IPS DF 19.7 (cell line): ENCODE measurements around the gene OOEP.
"Not testable (repeated sequence)": the region's sequence is repeated elsewhere in the genome, so short reads cannot be mapped to it uniquely, and the experiment has no call there.

Source experiments
- DNase-seq: peaks from one replicate; pipeline ENCODE4 v3.0.0-alpha.2; 2013; ENCODE audit warnings: low read depth, low spot score

The OOEP gene

DNA sequence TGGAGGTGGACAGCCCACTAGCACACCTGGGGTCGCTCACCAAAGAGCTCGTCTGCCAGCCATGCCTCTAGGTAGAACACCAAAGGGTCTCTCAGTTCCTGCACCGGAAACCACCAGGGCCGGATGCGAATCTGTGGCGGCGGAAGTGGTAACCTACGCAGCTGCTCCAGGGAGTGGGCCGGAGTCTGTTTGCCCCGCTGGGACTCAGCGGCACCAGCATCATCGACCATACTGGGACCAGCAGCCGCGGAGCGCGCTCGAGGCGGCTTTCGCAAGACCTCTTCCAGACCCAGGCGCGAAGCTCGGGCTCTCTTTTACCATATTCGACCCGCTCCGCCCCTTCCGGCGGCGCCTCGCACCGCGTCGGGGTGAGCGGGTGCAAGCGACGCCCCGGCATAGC lies at the start of gene OOEP:
OOEP (minus strand) TSS at position 335 of the 400 bp plus-strand sequence; CDS start at position 230, 105 bp downstream.
- no peak for DNase-seq

DNA sequence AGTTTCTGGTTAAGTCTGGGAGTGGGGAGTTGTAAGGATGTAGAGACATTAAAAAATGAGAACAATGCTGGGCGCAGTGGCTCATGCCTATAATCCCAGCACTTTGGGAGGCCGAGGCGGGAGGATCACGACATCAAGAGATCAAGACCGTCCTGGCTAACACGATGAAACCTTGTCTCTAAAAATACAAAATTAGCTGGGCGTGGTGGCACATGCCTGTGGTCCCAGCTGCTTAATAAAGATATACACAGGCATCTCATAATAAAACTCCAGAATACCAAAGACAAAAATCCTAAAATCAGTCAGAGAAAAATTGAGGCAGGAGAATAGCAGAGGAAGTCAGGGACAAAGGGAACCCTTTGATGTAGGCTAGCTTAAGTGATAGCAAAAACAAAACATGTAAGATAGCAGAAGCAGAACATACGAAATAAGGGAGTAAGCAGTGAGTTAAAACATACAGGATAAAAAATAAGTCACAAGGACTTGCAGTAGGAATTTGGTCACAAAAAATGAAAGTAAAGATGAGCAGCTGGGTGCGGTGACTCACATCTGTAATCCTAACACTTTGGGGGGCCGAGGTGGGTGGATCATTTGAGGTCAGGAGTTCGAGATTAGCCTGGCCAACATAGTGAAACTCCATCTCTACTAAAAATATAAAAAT lies 48.5 kb upstream of the OOEP start:
- DNase-seq: no peak

DNA sequence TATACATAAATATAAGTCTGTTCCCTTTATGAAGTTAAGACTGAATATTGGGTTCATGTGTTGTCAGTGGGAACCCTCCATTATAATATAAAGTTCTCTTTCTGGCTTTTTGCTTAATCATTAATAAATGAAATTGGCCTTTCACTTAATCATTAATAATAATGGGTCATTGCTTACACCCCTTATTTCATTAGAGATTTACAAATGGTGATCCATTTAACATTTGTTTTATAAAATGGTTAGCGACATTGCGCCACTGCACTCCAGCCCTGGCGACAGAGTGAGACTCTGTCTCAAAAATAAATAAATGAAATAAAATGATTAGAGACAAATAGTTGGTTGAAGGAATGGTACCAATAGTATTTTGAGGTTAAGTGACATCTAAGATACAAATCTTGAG lies 43.4 kb upstream of the OOEP start:
- no peak for DNase-seq

DNA sequence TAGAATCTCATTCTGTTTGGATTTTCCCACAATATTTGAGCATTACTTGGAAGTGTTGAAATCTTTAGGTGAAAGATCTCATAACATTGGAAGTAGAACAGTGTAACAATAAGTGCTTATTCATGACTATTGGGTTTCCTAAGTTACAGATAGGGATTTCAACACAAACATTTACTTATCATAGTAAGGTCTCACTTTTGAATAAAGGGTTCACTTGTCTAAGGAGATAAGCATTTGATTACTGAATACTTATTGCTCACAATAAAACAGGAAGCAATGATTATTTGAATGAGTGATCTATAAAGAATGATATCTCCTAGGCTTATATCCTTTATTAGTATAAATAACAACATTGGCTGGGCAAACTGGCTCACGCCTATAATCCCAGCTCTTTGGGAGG lies 39.7 kb upstream of the OOEP start:
- DNase-seq: no peak

DNA sequence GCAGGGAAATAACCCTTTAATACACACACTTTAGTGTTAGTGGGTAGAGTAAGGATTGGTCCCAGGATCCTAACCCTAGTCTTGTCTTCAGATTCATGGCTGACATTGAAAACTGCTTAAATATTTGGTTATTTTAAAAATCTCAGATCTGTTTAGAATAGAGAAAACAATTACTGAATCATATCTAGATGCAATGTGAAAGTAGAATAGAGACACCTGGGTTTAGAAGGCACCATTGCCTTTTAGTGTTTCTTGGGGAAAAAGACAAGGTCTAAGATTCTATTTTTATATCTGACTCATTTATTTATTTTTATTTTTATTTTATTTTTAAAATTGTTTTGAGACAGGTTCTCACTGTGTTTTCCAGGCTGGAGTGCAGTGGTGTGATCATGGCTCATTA lies 31.0 kb upstream of the OOEP start:
- no peak for DNase-seq

DNA sequence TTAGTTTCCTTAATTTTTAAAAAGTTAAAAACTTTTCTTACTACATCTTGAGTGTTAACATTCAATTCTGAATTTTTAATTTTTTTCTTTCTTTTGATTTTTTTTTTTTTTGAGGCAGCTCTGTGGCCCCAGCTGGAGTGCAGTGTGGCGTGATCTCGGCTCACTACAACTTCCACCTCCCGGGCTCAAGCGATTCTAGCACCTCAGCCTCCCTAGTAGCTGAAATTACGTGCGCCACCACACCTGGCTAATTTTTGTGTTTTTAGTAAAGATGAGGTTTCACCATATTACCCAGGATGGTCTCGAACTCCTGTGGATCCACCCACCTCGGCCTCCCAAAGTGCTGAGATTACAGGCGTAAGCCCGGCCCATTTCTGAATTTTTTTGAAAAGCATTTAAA lies 26.2 kb upstream of the OOEP start:
- no peak for DNase-seq

DNA sequence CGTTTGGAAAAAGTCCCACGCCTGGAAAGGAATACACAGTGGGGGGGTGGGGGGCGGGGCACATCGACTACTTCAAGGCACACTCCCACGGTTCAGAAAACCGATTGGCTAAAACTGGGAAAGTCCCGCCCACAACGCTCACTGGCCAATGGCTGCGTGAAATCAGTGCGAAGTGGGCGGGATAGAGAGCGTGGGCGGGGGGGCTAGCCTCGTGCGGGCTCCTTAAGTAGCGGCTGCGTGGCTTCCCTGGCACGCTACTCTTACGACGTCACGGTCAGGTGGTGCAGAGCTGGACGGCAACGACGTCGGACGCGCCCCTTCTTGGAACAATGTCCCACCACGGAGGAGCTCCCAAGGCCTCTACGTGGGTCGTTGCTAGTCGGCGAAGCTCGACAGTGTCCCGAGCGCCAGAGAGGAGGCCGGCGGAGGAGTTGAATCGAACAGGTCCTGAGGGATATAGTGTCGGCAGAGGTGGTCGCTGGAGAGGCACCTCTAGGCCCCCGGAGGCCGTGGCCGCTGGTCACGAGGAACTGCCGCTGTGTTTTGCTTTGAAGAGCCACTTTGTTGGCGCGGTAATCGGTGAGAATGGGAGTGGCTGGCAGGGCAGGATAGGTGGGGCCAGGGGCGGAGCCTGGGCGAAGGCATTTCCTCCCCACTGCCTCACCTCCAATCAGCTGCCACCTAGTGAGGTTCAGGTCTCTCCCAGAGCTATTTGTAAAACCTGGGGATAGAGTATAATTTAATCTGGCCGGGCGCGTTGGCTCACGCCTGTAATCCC lies 25.1 kb upstream of the OOEP start, which contains the start of gene DDX43:
DDX43 (plus strand) TSS at position 252 of the 778 bp plus-strand sequence; CDS start at position 330, 78 bp downstream.
- DNase-seq: no peak

DNA sequence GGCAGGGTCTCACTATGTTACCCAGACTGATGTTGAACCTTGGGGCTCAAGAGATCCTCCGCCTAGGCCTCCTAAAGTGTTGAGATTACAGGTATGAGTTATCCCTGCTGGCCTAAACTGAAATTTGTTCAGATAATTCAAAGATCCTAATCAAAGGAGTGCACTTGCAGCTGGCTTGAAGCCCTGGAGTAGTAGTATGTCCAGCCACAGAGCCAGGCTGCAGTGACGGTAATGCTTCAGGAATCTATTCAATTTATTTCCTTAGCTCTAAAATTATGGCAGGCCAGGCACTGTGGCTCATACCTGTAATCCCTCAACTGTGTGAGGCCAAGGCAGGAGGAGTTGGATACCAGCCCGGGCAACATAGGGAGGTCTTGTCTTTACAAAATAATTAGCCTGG lies 23.6 kb upstream of the OOEP start:
- DNase-seq: no peak

DNA sequence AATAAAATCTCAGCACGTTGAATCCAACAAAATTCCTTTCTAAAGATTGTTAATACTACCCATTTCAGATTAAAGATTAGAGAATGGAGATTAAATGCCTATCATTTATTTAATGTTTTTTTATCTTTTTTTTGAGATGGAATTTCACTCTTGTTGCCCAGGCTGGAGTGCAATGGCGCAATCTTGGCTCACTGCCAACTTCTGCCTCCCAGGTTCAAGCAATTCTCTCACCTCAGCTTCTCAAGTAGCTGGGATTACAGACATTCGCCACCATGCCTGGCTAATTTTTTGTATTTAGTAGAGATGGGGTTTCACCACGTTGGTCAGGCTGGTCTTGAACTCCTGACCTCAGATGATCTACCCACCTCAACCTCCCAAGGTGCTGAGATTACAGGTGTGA lies 22.5 kb upstream of the OOEP start:
- not testable (repeated sequence) for DNase-seq

DNA sequence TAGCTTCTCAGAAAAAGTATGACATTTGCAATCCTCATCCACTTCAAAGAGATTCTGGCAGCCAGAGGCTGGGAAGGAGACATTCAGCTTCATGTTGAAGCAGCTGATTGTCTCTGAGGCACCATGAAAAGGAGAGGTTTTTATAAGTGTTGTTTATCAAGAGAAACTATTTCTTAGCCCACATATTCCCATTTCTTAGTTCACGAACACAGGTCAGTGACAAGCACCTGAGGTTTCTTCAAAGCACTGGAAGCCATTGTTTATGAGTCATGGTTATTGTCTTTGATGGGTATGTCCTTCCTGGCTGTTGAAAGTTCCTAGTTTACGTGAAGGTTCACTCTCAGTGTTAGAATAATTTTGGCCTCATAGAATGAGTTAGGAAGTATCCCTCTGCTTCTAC lies 22.0 kb upstream of the OOEP start:
- no peak for DNase-seq

DNA sequence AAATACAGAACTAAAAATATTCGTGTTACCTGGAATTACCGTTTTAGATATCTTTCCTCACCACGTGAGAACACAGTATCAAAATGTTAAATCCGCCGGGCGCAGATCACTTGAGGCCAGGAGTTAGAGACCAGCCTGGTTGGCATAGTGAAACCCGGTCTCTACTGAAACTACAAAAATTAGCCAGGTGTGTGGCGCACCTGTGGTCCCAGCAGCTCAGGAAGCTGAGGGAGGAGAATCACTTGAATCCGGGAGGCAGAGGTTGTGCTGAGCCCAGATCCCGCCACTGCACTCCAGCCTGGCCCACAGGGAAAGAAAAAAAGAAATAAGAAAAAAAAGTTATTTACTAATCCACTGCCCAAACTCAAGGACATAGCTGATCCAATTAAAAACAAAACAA lies 20.2 kb upstream of the OOEP start:
- no peak for DNase-seq

DNA sequence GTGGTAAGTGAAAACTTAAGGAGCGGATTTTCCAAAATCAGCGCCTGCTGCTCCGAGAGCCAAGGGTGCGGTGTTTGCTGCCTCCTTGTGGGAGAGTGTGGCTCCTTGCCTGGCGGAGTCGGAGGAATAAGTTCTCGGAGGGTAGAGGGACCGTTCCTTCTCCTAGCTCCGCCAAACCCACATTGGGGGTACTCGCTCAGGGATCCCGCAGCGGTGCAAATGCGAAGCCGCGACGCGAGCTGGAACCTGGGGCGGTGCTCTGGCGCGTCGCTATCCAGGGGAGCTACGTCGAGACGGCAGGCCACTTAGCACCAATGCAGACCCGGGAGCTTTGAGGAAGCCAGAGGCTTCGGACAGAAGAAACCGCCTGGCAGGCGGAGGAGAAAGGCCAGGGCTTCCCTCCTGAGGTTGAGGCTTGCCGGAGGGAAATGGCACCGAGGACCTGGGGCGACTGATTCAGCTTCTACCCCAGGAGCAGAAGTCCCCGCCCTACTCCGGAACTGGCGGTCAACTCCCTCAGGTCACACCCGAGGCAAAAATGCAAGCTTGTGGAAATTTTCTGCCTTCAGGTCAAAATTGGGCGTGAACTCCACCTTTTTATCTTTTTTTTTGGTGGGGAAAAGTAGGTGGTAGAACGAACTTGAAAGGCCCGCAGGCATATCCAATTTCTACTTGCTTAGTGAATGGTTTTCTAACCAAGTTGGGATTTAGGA lies 19.3 kb upstream of the OOEP start:
- peak; percentile 71 for DNase-seq

DNA sequence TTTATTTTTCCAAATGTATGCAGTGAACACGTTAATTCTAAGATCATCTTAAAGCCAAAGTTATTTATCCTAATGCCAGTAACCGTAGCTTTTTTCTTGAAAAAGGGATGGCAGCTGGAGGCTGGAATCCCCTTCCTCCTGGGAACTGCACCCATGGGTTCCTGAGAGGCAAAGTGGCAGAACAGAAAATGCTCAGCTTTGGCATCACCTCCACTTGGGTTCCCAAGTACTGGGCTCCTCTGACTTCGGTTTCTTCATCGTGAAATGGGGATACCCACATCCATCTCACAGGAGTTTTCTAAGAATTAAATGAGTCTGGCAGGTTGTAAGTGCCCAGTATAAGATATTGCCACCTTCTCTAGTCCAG lies 18.7 kb upstream of the OOEP start:
- DNase-seq: no peak

DNA sequence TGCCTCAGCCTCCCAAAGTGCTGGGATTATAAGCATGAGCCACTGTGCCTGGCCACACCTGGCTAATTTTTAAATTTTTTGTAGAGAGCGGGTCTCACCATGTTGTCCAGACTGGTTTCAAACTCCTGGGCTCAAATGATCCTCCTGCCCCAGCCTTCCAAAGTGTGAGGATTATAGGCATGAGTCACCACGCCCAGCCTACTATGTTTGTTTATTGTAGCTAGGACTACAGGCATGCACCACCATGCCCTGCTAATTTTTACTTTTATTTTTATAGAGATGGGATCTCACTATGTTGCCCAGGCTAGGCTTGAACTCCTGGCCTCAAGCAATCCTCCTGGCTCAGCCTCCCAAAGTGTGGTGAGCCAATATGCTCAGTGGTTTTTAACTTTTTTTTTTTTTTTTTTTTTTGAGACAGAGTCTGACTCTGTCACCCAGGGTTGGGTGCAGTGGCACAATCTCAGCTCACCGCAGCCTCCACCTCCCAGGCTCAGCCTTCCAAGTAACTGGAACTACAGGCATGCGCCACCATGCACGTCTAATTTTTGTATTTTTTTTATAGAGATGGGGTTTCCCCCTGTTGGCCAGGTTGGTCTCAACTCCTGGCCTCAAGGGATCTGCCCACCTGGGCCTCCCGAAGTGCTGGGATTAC lies 12.9 kb upstream of the OOEP start:
- no peak for DNase-seq

DNA sequence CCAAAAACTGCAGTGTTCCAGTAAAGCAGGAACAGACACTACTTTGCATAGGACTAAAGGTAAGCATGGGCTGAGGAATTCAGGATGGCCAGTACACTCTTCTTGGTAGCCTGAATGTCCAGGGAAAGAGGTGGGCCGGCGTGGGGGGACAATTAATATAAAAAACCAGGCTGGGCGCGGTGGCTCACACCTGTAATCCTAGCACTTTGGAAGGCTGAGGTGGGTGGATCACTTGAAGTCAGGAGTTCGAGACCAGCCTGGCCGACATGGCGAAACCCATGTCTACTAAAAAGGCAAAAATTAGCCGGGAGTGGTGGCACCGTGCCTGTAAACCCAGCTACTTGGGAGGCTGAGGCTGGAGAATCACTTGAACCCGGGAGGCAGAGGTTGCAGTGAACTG lies 11.8 kb upstream of the OOEP start:
- DNase-seq: not testable (repeated sequence)

DNA sequence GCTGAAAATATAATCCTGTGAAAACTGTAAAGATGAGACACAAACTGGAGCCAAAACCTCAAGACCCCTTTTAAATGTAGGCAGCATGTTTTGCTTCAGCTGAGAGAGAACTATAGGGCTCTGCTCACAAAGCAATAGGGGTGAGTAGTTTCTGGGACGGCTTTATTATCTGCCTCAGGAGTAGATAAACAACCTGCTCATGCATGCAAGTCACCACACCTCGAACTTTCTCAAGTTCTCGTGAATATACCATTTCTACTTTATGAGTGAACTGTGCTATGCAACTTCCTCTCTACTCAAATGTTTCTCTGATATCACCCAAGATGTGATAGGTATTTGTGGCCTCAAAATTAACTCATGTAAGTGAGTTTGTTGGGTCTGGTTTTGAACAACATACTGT lies 7.5 kb upstream of the OOEP start:
- DNase-seq: no peak

DNA sequence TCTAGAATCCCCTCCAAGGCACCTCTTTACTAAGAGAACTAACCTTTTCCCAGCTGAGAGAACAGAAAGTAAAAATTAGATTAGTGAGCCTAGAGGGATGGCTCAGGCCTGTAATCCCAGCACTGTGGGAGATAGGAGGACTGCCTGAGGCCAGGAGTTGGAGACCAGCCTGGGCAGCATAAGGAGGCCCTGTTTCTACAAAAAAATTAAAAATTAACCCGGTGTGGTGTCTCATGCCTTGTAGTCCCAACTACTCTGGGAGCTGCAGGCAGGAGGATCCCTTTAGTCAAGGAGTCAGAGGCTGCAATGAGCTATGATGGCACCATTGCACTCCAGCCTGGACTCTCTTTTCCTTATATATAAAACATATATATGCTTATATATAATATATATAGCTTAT lies 5.5 kb upstream of the OOEP start:
- no peak for DNase-seq

DNA sequence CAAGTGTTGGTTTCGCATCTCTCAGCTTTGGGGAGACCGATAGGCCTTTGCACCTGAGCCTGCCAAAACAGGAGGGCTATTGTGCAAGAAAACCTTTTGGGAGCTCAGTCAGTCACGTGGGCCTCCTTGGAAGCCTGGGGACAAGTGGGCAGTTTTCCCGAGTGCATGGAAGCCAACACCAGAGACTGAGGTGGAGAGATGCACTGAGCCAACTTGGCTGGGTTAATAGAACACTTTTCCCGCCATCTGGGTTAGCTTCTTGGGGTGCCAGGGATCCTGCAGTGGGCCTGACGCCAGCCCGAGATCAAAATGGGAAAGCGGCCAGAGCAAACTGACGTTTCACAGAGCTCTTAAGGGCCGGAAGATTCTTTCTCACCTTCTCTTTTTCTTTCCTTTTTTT lies 2.8 kb upstream of the OOEP start:
- no peak for DNase-seq

DNA sequence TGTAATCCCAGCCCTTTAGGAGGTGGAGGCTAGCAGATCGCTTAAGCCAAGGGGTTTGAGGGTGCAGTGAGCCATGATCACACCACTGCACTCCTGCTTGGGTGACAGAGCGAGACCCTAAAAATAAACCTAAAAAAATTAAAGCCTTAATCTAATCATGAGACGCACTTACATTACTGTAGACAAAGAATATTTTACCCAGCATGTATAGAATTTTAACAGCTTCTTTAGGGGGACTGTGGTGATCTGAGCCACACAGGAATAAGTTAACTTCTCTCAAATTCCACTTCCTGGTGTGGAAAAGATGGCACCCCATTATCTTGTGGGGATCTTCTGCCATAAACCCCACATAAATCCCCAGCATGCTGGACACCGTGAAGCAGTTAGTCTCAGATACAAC lies 2.3 kb upstream of the OOEP start:
- no peak for DNase-seq

DNA sequence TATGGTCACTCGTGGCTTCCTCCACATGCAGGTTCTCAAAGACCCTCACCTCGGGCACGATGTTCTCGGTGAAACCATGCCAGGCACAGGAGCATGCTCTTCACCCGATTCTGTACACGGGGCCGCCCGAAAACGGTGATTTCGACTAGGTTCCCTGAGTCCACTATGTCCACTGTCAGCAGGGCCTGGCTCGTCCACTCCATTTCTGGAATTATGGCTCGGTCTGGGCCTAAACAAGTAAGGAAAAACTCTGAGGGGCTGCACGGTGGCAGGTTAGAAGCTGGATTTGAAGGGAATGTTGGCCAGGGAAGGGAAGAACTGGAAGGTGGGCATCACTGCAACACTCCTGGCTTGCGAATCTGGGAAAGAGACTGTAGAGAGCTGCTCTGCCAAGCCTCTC lies 540 bp downstream of the OOEP start:
- DNase-seq: no peak

DNA sequence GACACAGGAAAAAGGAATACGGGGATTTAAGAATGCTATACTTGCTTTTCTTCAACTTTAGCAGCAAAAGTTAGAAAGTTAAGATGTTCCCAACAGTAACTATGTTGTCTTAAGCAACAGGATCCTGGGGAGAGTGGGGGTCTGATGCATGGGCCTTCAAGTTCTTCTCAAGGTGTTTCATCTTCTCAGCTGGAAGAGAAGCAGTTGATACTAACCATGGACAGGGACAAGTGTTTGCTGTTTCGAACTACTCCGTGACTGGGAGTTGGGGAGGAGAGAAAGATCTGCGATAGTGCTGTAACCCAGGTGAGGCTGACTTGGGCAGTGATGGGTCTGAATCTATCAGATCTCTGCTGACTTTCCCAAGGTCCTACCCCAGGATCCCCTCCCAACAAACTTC lies 1.0 kb downstream of the OOEP start:
- DNase-seq: no peak

DNA sequence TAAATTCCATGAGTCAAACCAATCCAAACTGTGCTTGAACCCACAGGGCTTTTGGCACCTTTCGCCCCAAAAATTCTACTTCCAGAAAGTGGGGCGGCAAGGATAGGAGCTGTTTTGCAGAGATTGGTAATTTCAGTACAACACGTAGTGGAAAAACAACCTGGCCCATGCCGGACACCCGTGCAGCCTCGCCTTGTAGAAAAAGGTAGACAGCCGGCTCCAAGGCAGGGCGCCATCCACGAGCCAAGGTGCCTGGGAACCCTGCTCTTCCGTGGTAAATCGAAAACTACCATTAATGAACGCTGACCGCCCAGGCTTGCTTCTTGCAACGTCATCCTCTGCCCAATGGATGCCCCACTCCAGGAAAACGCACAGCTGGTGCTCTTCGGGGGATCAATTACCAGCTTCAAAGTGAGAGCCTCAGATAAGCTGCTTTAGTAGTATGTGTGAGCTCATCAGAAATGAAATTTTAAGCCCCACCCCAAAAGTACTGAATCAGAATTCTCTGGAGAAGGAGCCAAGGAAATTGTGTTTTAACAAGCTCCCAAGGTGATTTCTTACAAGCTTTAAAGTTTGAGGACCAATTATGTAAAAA lies 1.8 kb downstream of the OOEP start:
- DNase-seq: no peak
